ENCODE results near the gene OLFM1.
"Not testable (repeated sequence)": the region's sequence is repeated elsewhere in the genome, so short reads cannot be mapped to it uniquely, and the experiment has no call there.

Gene OLFM1

DNA sequence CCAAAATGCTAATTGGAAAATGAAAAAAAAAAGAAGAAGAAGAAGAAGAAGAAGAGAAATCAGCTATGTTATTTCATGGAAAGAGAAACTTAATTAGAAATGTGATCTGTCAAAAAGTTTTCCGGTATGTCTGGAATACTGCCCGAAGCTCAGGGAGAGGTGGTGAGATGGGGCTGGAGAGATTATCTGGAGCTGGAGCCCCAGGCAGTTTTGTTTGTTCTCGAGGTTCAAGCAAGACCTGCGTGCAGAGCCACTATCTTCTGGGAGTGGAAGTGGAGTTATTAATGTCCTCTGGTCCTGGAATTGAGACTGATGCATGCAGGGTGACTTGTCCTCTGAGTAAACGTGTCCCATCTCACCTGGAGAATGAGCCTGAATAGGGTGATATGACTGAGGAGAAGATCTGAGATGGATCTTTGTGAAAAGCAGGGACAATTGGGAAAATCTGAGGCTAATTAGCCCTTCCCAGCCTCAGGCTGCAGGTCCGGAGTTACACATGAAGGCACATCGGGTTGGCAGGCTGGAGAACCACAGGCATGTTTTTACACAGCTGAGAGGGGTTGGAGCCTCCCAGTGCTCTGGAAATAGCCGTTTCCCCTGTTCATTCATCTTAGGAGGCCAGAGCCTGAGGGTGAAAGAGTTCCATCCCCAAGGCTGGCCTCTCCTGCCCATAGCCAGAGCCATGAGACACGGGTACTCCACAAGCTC is 70.5 kb downstream of the OLFM1 start:
- no peak for DNase-seq

DNA sequence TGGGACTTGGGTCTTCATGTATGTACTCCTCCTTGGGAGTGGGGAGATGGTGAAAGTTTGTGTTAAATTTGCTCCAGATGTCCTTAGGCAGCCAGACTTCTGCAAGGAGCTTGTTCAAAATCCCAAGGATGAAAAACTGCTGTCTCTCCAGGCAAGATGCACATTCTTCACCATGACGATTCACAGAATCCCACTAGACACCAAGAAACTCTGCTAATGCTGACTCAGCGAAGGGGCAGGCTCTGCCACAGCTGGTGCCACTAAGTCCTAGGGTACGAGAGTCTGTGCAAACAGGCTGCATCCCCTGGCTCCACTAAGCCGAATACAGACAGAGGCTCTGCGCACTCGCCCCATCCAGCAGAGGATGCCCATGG is 71.1 kb downstream of the OLFM1 start:
- no peak for DNase-seq

DNA sequence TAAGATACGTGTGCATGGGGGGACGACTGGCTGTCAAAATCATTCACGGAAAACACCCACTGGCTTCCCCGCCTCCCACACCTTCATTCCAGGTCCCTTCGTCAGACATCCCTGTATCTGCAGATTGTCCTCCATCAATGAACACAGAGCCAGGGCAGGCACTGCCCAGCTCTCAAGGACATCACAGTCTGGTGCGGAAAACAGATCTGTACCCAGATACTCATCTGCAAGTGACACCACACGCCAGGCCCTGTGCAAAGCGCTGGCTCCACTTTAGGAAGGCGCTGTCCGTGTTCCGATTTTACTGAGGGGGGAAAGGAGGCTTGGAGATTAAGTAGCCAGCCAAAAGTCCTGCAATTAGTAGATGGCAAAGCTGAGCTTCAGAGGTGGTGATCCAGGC is 72.3 kb downstream of the OLFM1 start:
- no peak for DNase-seq

DNA sequence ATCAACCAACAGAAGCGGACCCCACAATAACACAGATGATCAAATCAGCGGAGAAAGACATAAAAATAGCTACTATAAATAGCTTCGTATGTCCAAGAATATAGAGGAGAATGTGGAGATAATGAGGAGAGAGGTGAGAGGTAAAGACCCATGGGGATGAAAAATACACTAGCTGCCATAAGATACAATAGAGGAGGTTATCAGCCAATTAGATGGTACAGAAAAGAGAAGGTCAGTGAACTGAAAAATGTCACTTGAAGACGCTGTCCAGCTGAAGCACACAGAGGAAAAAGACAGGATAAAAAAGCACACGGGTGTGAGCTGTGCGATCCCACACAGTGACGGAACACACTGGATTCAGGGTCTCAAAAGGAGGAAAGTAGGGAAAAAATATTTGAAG is 73.4 kb downstream of the OLFM1 start:
- no peak for DNase-seq

DNA sequence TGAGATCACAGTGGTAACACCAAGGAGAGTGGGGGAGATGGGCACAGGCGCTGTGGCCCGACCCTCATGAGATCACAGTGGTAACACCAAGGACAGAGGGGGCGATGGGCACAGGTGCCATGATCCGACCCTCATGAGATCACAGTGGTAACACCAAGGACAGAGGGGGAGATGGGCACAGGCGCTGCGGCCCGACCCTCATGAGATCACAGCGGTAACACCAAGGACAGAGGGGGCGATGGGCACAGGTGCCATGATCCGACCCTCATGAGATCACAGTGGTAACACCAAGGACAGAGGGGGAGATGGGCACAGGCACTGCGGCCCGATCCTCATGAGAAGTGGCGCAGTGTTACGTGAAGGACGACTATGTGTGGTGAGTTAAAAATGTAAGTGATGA is 75.1 kb downstream of the OLFM1 start:
- DNase-seq = not testable (repeated sequence)

DNA sequence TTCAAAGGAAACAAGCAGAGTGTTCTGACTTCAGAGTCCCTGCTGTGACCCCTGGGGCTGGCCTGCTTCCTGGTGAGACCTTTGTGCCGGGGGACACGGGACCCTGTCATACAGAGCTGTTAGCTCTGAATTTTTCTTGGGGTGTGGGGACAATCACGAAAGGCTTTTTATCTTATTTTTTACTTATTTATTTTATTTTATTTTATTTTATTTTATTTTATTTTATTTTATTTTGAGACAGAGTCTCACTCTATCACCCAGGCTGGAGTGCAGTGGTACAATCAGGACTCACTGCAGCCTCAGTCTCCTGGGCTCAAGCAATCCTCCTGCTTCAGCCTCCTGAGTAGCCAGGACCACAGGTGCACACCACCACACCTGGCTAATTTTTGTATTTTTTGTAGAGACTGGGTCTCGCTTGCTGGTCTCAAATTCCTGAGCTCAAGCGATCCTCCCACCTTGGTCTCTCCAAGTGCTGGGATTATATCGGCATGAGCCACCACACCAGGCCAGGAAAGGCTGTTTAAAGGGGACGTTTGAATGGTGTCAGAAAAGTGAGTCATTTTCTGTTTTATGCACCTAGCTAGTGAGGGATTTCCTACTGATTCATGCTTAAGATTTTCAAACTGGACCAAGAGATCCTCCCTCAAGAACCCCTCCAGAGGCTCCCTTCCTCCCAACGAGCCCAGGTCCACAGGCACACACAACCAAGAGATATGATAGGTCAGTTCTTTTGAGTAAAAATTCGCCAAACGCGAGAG is 75.7 kb downstream of the OLFM1 start:
- DNase-seq = no peak

DNA sequence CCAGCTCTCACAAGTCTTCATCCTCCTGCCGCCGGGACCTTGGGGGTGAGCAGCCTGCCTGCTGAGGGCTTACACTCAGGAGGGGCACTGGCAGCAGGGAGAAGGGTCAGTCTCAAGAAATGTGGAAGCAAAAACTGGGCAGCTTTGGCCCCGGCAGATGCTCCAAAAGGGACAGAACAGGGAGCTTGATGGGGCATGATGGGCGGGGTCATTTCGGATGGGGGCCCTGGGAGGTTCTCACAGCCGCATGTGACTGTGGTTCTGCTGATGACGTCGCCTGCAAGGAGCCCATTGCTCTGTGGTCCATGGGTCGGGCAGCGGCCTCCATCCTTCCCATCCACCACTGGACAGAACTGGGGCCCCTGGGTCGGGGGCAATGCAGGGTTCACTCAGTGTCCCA is 76.6 kb downstream of the OLFM1 start:
- no peak for DNase-seq

DNA sequence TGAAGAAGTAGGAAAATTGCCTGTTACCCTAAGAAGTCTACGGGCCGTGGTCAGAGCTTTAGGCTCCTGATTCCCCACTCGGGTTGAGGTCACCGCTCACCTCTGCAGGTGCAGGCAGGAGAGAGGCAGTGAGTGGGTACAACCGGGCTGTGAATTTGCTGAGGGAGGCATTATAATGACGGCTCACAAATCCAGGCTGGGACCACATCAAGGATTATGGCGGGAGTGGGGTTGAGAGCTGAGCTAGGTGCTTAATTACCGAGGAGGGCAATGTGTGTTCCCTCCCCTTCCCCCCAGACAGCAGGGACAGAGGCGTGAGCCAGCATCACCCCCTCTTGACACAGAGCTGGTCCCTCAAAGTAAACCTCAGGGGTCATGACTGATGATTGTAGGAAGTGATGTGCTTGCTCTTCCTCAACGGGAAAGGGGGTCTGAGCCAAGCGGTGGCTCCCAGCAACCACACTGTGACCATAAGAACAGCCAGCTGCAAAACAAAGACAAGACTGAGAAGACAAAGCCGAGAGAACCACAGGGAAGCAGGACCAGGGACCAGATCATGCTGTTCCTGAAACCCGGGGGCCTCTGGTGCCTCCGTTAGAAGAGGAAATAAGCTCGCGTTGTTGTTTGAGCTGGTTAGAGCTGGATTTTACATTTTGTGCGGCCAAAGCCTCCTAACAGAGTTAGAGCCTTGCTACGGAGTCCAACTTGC is 77.7 kb downstream of the OLFM1 start:
- no peak for DNase-seq

DNA sequence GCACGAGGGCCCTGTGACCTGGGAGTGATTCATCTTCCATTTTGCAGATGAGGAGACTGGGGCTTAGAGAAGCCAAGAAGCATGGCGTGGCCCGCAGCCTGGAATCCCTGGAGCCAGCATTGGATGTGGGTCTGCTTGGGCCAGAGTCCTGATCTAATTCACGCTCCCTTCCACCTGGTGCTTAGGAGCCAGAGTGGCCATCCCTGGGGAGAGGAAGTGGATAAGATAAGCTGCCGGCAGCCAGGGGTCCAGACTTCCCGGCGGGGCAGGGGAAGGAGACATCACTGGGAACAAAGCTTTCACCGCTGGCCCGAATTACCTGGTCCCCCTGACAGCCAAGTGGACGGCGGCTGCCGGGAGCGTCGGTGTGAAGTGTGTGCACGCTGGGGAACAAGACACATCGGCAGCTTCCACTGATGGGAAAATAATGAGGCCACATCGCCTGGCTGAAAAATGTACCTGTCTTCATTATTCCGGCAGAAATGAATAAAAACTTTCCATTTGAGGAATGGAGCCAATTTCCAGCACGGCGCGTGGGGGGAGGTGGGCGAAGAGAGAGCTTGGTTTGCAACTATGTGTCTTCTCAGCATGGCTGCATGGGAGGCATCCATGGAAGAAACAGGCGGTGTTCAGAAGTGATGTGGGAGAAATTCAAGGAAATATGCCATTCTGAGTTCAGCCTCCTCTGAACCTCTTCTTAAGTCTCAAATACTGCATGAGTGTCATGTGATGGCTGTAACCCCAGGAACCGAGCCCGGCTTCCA is 78.5 kb downstream of the OLFM1 start:
- no peak for DNase-seq

DNA sequence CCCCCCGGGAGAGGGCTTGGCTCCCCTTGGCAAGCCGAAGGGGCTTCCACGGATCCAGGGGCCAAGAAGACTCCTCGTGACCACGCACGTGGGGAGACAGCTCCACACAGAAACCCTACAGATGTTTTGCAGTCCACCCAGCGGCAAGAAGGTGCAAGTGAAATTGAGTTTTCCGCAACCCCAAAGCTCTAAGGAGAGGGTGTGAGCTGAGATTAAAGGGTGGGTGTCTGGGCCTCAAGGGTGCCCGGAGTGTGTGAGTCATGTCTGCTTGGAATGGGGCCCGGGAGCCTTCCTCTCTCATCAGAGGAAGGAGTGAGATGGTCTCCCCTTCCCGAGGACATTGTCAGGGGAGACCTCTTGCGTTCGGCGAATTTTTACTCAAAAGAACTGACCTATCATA is 79.1 kb downstream of the OLFM1 start:
- DNase-seq = no peak

DNA sequence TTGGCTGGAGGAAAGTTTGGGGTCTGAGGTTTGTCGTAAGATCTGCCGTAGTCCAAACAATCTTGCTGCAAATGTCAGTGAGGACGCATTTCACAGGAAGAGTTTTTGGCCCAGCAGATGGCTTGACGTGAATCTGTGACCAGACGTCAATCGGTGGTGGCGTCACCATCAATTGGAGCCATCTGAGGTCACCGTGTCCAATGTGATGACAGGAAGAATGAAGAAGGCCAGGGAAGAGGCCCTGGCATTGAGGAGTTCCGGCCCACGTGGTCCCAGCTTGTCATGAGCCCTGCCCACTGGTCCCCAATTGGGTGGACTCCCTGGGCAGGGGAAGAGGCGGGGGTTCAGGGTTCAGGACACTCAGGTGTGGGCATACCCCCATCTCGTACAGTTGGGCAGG is 79.9 kb downstream of the OLFM1 start:
- DNase-seq = no peak

DNA sequence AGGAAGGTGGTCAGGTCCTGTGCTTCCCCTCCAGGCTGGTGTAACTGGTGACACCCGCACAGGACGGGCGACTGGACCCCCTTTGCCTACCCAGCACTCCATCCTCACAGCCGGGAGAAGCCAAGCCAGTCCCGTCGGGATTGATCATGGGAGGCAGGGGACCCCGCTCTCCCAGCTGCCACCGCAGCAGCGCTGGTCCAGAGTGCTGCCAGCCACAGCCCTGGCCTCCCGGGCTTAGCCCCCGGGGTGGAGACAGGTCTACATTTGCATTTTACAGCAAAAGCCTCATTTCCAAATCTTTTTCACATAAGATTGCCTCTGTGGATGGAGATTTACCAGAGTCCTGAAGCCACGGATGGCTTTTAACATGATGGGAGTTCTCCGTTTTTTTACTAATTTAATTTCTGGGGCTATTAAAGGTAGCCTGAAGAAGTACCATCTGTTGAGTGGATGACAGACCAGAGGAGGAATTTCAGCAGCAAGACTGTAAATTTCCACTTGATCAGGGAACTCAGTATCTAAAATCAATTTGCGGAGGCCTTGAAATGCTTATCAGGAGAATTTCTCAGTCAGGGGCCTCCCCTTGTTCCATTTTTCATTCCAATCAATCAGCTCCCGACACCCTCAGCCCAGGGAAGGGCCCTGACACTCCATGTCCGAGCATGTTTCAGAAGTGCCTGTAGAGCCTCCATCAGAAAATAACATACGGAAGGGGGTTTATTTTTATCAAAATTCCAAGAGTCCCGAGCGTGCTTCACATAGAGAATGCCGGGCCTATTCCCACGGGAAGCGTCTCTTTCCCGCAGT is 80.6 kb downstream of the OLFM1 start:
- no peak for DNase-seq

DNA sequence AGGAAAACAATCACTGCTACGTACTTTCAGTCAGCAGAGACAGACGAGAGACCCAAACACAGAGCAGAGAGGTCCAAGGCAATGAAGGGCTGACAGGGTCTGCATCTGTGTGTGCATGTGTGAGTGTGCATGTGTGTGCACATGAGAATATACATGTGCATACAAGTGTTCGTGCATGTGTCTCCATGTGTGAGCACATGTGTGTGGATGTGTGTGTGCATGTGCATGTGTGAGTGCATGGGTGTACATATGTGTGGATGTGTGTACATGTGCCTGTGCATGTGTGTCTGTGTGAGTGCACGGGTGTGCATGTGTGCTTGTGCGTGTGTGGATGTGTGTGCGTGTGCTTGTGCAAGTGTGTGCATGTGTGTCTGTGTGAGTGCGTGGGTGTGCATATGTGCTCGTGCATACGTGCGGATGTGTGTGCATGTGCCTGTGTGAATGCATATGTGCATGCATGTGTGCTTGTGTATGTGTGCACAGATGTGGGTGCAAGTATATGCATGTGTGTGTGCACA is 82.3 kb downstream of the OLFM1 start:
- no peak for DNase-seq

DNA sequence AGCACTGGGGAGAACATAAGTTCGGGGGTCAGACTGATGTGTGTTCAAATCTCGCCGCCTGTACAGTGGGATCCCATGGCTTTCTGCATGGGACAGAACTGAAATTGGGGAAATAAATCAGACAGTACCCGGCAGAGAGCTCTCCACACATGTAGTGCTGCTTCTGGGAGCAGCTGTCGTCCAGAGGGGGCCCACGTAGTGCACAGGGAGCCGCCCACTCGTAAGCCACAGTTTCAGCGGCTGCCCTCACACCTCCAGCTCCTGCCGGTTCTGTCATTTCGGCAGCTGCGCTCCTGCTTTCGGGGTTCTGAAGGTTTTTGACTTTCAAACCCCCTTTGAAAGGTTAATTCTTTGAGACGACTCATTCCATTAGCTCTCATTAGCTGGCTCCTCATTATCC is 83.1 kb downstream of the OLFM1 start:
- no peak for DNase-seq

All from CD4-positive, alpha-beta T cell treated with Interleukin-4 for 1 hour (primary cell).